ENCODE measurements around the gene OVOL3.

DNA sequence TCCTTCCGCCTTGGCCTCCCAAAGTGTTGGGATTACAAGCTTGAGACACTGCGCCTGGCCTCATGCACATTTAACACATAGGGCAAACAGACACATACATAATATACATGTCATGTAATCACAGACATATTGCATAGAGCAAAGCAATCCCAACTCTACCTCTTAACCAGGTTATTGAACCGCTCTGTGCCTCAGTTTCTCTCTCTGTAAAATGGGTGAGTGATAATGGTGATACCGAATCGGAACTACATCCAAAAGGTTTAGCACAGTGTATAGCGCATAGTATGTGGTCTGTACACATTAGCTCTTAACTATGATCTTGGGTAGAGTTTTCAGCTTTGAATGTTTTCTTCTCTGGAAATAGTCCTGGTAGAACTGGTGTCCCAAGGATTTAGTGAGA lies 33.7 kb downstream of the OVOL3 start:
- TF ChIP-seq, protein P1, sequence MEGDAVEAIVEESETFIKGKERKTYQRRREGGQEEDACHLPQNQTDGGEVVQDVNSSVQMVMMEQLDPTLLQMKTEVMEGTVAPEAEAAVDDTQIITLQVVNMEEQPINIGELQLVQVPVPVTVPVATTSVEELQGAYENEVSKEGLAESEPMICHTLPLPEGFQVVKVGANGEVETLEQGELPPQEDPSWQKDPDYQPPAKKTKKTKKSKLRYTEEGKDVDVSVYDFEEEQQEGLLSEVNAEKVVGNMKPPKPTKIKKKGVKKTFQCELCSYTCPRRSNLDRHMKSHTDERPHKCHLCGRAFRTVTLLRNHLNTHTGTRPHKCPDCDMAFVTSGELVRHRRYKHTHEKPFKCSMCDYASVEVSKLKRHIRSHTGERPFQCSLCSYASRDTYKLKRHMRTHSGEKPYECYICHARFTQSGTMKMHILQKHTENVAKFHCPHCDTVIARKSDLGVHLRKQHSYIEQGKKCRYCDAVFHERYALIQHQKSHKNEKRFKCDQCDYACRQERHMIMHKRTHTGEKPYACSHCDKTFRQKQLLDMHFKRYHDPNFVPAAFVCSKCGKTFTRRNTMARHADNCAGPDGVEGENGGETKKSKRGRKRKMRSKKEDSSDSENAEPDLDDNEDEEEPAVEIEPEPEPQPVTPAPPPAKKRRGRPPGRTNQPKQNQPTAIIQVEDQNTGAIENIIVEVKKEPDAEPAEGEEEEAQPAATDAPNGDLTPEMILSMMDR (IDR thresholded peaks at IDR 0.05) = no peak
- no peak for TF ChIP-seq POLR2A (IDR thresholded peaks at IDR 0.05)
